Kidney (tissue), 14 donors: ENCODE results near the gene CBR4. TPM values are rescaled to one million over a fixed set of nuclear protein-coding genes. Genes with fewer than 3 reads are reported as not detected.

Experiments
- DNase-seq, 5 donors: peaks; one replicate each; pipeline ENCODE4 v3.0.0-alpha.2; 2013 to 2020
- FAIRE-seq: peaks from 2 replicates; lab custom pipeline; 2012; peaks lifted over from hg19 to GRCh38; lab: Jason Lieb, UNC
- H3K27ac ChIP-seq, 2 donors: one replicate each; pipeline ENCODE4 v1.7.0; 2013; ENCODE audit warnings: low read depth in 2 of 2, low read length in 2 of 2, inconsistent platforms in 1 of 2
- H3K27me3 ChIP-seq: one replicate; pipeline ENCODE4 v1.7.1; 2013; ENCODE audit warnings: low read length, inconsistent platforms; ENCODE audit not compliant: control insufficient read depth, insufficient read depth
- H3K36me3 ChIP-seq, 3 donors: one replicate each; pipeline versions ENCODE4 v1.7.0 to v1.7.1; 2013; ENCODE audit warnings: low read length in 3 of 3, control low read depth in 1 of 3, inconsistent platforms in 1 of 3; ENCODE audit not compliant: insufficient read depth in 3 of 3, control insufficient read depth in 2 of 3
- H3K4me1 ChIP-seq, 3 donors: one replicate each; pipeline versions ENCODE4 v1.7.0 to v1.7.1; 2013; ENCODE audit warnings: low read length in 3 of 3, inconsistent platforms in 1 of 3, low read depth in 1 of 3; ENCODE audit not compliant: control insufficient read depth in 2 of 3, insufficient read depth in 2 of 3
- H3K4me3 ChIP-seq, 3 donors: one replicate each; pipeline versions ENCODE4 v1.7.0 to v1.8.1; 2013; ENCODE audit warnings: low read length in 3 of 3, control low read depth in 1 of 3, inconsistent platforms in 1 of 3
- H3K9ac ChIP-seq, 3 donors: one replicate each; pipeline versions ENCODE4 v1.7.0 to v1.7.1; 2013; ENCODE audit warnings: low read length in 3 of 3, control low read depth in 1 of 3, inconsistent platforms in 1 of 3
- H3K9me3 ChIP-seq, 3 donors: one replicate each; pipeline versions ENCODE4 v1.7.0 to v1.7.1; 2013; ENCODE audit warnings: low read length in 3 of 3, control low read depth in 1 of 3, inconsistent platforms in 1 of 3; ENCODE audit not compliant: control insufficient read depth in 2 of 3, insufficient read depth in 1 of 3
- intact Hi-C: fragments of 100-400 bp; cut with DNase I; formaldehyde crosslinking; loops from one replicate; pipeline ENCODE4 v1.11.1; 2022
- polyA plus RNA-seq: library from polyadenylated mRNA; stranded (reverse); fragments of 350-450 nt; fragmentation: Illumina TruSeq; extraction: RNeasy Lipid Tissue Mini Kit (QIAGEN cat#74804); gene quantifications from one replicate; pipeline ENCODE4 v1.2.3, GENCODE V29; 2014; ENCODE audit warnings: low read depth, low replicate concordance; ENCODE audit not compliant: insufficient read depth
- total RNA-seq: library from RNA; stranded (reverse); fragmentation: NEBNext Ultra II Directional; extraction: Animal tissue kit (Norgen Biotek cat#: 25700); gene quantifications from one replicate; pipeline ENCODE4 v1.2.1, GENCODE V29; 2021
- TF ChIP-seq, protein P1 (sequence below): IDR thresholded peaks from 3 replicates; pipeline ENCODE4 v1.5.1; 2012; ENCODE audit warnings: mild to moderate bottlenecking, moderate library complexity, borderline replicate concordance; ENCODE audit not compliant: insufficient read depth; ENCODE audit errors: extremely low read depth
- donor health status: control.
- donor health status: control.
- donor health status: control.
- donor health status: control.
- donor health status: control.
- donor health status: DM: yes; HTN: yes; CAD: no.
- donor health status: Normal renal cell carcinoma (clear cell type).

The CBR4 gene
- total and polyA plus RNA-seq, 2 donors from 2014 or later, result 24.1 to 28.6 TPM

- DNase-seq (no peak), FAIRE-seq (no peak)
- no peaks in the 10 kb centered on the region for H3K36me3 ChIP-seq
- no peaks in the 10 kb centered on the region for H3K9me3 ChIP-seq
- H3K9ac ChIP-seq, result no peak overlapping the region
- peak overlapping the region in 2 of 3 donors; percentile 2 to 13 for H3K4me3 ChIP-seq
- intact Hi-C loops, result loop anchor here (10.0 kb wide), 1 partner anchor 454 kb away; no protein-coding TSS in a partner anchor
- TF ChIP-seq, protein P1, sequence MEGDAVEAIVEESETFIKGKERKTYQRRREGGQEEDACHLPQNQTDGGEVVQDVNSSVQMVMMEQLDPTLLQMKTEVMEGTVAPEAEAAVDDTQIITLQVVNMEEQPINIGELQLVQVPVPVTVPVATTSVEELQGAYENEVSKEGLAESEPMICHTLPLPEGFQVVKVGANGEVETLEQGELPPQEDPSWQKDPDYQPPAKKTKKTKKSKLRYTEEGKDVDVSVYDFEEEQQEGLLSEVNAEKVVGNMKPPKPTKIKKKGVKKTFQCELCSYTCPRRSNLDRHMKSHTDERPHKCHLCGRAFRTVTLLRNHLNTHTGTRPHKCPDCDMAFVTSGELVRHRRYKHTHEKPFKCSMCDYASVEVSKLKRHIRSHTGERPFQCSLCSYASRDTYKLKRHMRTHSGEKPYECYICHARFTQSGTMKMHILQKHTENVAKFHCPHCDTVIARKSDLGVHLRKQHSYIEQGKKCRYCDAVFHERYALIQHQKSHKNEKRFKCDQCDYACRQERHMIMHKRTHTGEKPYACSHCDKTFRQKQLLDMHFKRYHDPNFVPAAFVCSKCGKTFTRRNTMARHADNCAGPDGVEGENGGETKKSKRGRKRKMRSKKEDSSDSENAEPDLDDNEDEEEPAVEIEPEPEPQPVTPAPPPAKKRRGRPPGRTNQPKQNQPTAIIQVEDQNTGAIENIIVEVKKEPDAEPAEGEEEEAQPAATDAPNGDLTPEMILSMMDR, result no peak
- H3K27me3 ChIP-seq, result no peaks in the 10 kb centered on the region
- no peak overlapping the region for H3K27ac ChIP-seq
- H3K4me1 ChIP-seq, result no peaks in the 10 kb centered on the region
These were observed 20.5 kb upstream of the CBR4 start for GRCh38 chr4:169030562-169030982.

- Histone ChIP-seq H3K9ac (no peak overlapping the region), H3K27ac (no peak overlapping the region)
These were observed 19.9 kb upstream of the CBR4 start for GRCh38 chr4:169029947-169030346.

DNA sequence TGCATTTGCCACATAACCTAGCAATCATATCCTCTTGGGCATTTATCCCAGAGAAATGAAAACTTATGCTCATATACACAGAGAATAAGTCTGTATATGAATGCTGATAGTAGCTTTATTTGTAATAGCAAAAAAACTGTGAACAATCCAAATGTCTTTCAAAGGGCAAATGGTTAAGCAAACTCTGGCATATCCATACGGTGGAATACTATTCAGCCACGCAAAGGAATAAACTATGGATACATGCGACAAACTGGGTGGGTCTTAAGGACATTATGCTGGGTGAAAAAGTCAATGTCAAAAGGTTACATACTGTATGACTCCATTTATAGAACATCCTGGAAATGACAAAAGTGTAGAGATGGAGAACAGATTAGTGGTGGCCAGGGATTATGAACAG is 17.6 kb upstream of the CBR4 start:
- intact Hi-C loops, result no loop called here
- Histone ChIP-seq H3K36me3 (no peaks in the 10 kb centered on the region), H3K4me3 (no peak overlapping the region), H3K9me3 (no peaks in the 10 kb centered on the region), H3K4me1 (no peaks in the 10 kb centered on the region), H3K27me3 (no peaks in the 10 kb centered on the region), H3K9ac (no peak overlapping the region), H3K27ac (no peak overlapping the region)
- TF ChIP-seq, protein P1, result no peak
- DNase-seq (no peak), FAIRE-seq (no peak)

More at GRCh38 chr4:169029947-169030346, 19.9 kb upstream of the CBR4 start:
- H3K36me3 ChIP-seq, result no peaks in the 10 kb centered on the region
- TF ChIP-seq, protein P1, result no peak
- no peak for FAIRE-seq
- no peak overlapping the region for H3K4me3 ChIP-seq
- no peak for DNase-seq
- no peaks in the 10 kb centered on the region for H3K4me1 ChIP-seq
- intact Hi-C loops, result loop anchor here (10.0 kb wide), 1 partner anchor 455 kb away; no protein-coding TSS in a partner anchor
- H3K27me3 ChIP-seq, result no peaks in the 10 kb centered on the region
- H3K9me3 ChIP-seq, result no peaks in the 10 kb centered on the region

- H3K9me3 ChIP-seq, result no peaks in the 10 kb centered on the region
- FAIRE-seq, result no peak
- DNase-seq, result no peak
- intact Hi-C loops, result no loop called here
- no peaks in the 10 kb centered on the region for H3K4me1 ChIP-seq
- H3K27me3 ChIP-seq, result no peaks in the 10 kb centered on the region
- H3K27ac ChIP-seq, result no peak overlapping the region
- TF ChIP-seq, protein P1, result no peak
- H3K36me3 ChIP-seq, result no peaks in the 10 kb centered on the region
- no peak overlapping the region for H3K9ac ChIP-seq
- H3K4me3 ChIP-seq, result no peak overlapping the region
These were observed 15.1 kb upstream of the CBR4 start for GRCh38 chr4:169025184-169025583.
